H9 (cell line): ENCODE measurements around the gene TBC1D5. TPM values are rescaled to one million over a fixed set of nuclear protein-coding genes. Genes with fewer than 3 reads are reported as not detected.
"Not testable (repeated sequence)": the region's sequence is repeated elsewhere in the genome, so short reads cannot be mapped to it uniquely, and the experiment has no call there.

Experiments
- DNase-seq: peaks from one replicate; pipeline ENCODE4 v3.0.0-alpha.2; 2017
- H2AFZ ChIP-seq: one replicate; pipeline ENCODE4 v1.6.1; 2013; ENCODE audit warnings: mild to moderate bottlenecking, low read length, control low read depth, moderate library complexity
- H2AK5ac ChIP-seq: 2 replicates; pipeline ENCODE4 v1.6.1; 2013; ENCODE audit warnings: low read length, control low read depth, mixed read lengths; ENCODE audit not compliant: insufficient read length
- H2BK120ac ChIP-seq: one replicate; pipeline ENCODE4 v1.6.1; 2013; ENCODE audit warnings: low read depth, mild to moderate bottlenecking, low read length, control low read depth, inconsistent platforms; ENCODE audit not compliant: poor library complexity, severe bottlenecking
- H2BK12ac ChIP-seq: 2 replicates; pipeline ENCODE4 v1.6.1; 2013; ENCODE audit warnings: low read length, control low read depth, mixed read lengths, low read depth; ENCODE audit not compliant: insufficient read length
- H2BK15ac ChIP-seq: 2 replicates; pipeline ENCODE4 v1.6.1; 2013; ENCODE audit warnings: low read depth, low read length, control low read depth
- H2BK20ac ChIP-seq: one replicate; pipeline ENCODE4 v1.6.1; 2013; ENCODE audit warnings: low read depth, mild to moderate bottlenecking, low read length, control low read depth, inconsistent platforms; ENCODE audit not compliant: poor library complexity, severe bottlenecking
- H2BK5ac ChIP-seq: 2 replicates; pipeline ENCODE4 v1.6.1; 2013; ENCODE audit warnings: low read length, control low read depth, mixed read lengths; ENCODE audit not compliant: insufficient read length
- H3K14ac ChIP-seq: 2 replicates; pipeline ENCODE4 v1.6.1; 2013; ENCODE audit warnings: low read length, control low read depth; ENCODE audit not compliant: insufficient read depth
- H3K18ac ChIP-seq: 2 replicates; pipeline ENCODE4 v1.6.1; 2013; ENCODE audit warnings: low read depth, mild to moderate bottlenecking, mixed read lengths, low read length, control low read depth; ENCODE audit not compliant: insufficient read length
- H3K23ac ChIP-seq: 2 replicates; pipeline ENCODE4 v1.6.1; 2013; ENCODE audit warnings: low read length, control low read depth, mixed read lengths, low read depth; ENCODE audit not compliant: insufficient read length
- H3K23me2 ChIP-seq: 2 replicates; pipeline ENCODE4 v1.6.1; 2013; ENCODE audit warnings: low read depth, mild to moderate bottlenecking, mixed read lengths, low read length, control low read depth; ENCODE audit not compliant: insufficient read length, poor library complexity, severe bottlenecking
- H3K27ac ChIP-seq: 2 replicates; pipeline ENCODE4 v1.5.1; 2013; ENCODE audit warnings: low read length, control low read depth, mixed read lengths, low read depth; ENCODE audit not compliant: insufficient read length
- H3K27me3 ChIP-seq: 2 replicates; pipeline ENCODE4 v1.6.1; 2013; ENCODE audit warnings: low read length, control low read depth, inconsistent platforms; ENCODE audit not compliant: insufficient read depth
- H3K4ac ChIP-seq: 2 replicates; pipeline ENCODE4 v1.6.1; 2013; ENCODE audit warnings: low read depth, mild to moderate bottlenecking, control low read depth, inconsistent platforms, low read length, moderate library complexity
- H3K4me1 ChIP-seq: 2 replicates; pipeline ENCODE4 v1.6.1; 2013; ENCODE audit warnings: low read length, control low read depth, inconsistent platforms; ENCODE audit not compliant: insufficient read depth
- H3K4me2 ChIP-seq: 2 replicates; pipeline ENCODE4 v1.6.1; 2013; ENCODE audit warnings: low read length, control low read depth, mixed read lengths; ENCODE audit not compliant: insufficient read length, insufficient read depth
- H3K56ac ChIP-seq: 2 replicates; pipeline ENCODE4 v1.6.1; 2013; ENCODE audit warnings: low read depth, mild to moderate bottlenecking, mixed read lengths, low read length, control low read depth; ENCODE audit not compliant: insufficient read length
- H3K79me1 ChIP-seq: 2 replicates; pipeline ENCODE4 v1.6.1; 2013; ENCODE audit warnings: low read depth, mild to moderate bottlenecking, moderate library complexity, low read length, control low read depth, inconsistent platforms; ENCODE audit not compliant: insufficient read depth, poor library complexity, severe bottlenecking
- H3K79me2 ChIP-seq: 2 replicates; pipeline ENCODE4 v1.6.1; 2013; ENCODE audit warnings: low read length, control low read depth, inconsistent platforms; ENCODE audit not compliant: insufficient read depth
- H3K9ac ChIP-seq: 2 replicates; pipeline ENCODE4 v1.6.1; 2013; ENCODE audit warnings: low read length, control low read depth, mixed read lengths; ENCODE audit not compliant: insufficient read length; ENCODE audit errors: extremely low read depth
- H3K9me3 ChIP-seq: one replicate; pipeline ENCODE4 v1.6.1; 2013; ENCODE audit warnings: low read depth, low read length, inconsistent platforms; ENCODE audit not compliant: control insufficient read depth
- H3T11ph ChIP-seq: one replicate; pipeline ENCODE4 v1.6.1; 2013; ENCODE audit warnings: mild to moderate bottlenecking, low read length, control low read depth, inconsistent platforms
- H4K20me1 ChIP-seq: one replicate; pipeline ENCODE4 v1.6.1; 2013; ENCODE audit not compliant: control insufficient read depth, insufficient read length, insufficient read depth
- H4K5ac ChIP-seq: 2 replicates; pipeline ENCODE4 v1.6.1; 2013; ENCODE audit warnings: low read depth, mild to moderate bottlenecking, mixed read lengths, low read length, control low read depth; ENCODE audit not compliant: insufficient read length
- H4K8ac ChIP-seq: replicated peaks from 2 replicates; pipeline ENCODE4 v1.6.1; 2013; ENCODE audit warnings: low read length, control low read depth, mixed read lengths, low read depth; ENCODE audit not compliant: insufficient read length
- H4K91ac ChIP-seq: 2 replicates; pipeline ENCODE4 v1.6.1; 2013; ENCODE audit warnings: low read depth, mild to moderate bottlenecking, moderate library complexity, mixed read lengths, low read length, control low read depth; ENCODE audit not compliant: insufficient read length
- H3K27ac Mint-ChIP-seq, 3 experiments: 2 replicates in 2 of 3; 3 replicates in 1 of 3; pipeline ENCODE4 v1.8.0; 2020 to 2021; ENCODE audit warnings: mixed read lengths in 3 of 3, mild to moderate bottlenecking in 1 of 3, moderate library complexity in 1 of 3
- H3K27me3 Mint-ChIP-seq: 2 replicates; pipeline ENCODE4 v1.8.0; 2021; ENCODE audit warnings: low read depth, mild to moderate bottlenecking, moderate library complexity, mixed read lengths
- H3K36me3 Mint-ChIP-seq, 3 experiments: 2 replicates in 2 of 3; 3 replicates in 1 of 3; pipeline ENCODE4 v1.8.0; 2020 to 2021; ENCODE audit warnings: low read depth in 3 of 3, mixed read lengths in 3 of 3; ENCODE audit not compliant: insufficient read depth in 1 of 3
- H3K4me1 Mint-ChIP-seq, 2 experiments: 2 replicates each; pipeline ENCODE4 v1.8.0; 2020; ENCODE audit warnings: mixed read lengths in 2 of 2
- H3K4me3 Mint-ChIP-seq, 2 experiments: 2 replicates in 1 of 2; 3 replicates in 1 of 2; pipeline ENCODE4 v1.8.0; 2020 to 2021; ENCODE audit warnings: mild to moderate bottlenecking in 2 of 2, mixed read lengths in 2 of 2, moderate library complexity in 1 of 2
- H3K9me3 Mint-ChIP-seq, 2 experiments: 2 replicates in 1 of 2; 3 replicates in 1 of 2; pipeline ENCODE4 v1.8.0; 2020; ENCODE audit warnings: mild to moderate bottlenecking in 2 of 2, mixed read lengths in 2 of 2, moderate library complexity in 1 of 2
- WGBS: extraction: QIAGEN DNeasy Blood & Tissue Kit; methylation state at CpG from one replicate; pipeline ENCODE4 v1.1.7; 2013; ENCODE audit warnings: missing lambda C conversion rate, low lambda C conversion rate, mixed read lengths; ENCODE audit not compliant: insufficient read length; ENCODE audit errors: extremely low coverage; 5-methylcytosine and 5-hydroxymethylcytosine counted together
- total RNA-seq: library from RNA; stranded (reverse); gene quantifications from 2 replicates; pipeline ENCODE4 v1.2.1, GENCODE V29; 2021
- TF ChIP-seq, protein P1 (sequence below): fragments of 200-600 bp; sonication (generic); conservative IDR thresholded peaks from 3 replicates; pipeline ENCODE4 v1.8.0; 2021; ENCODE audit warnings: antibody characterized with exemption, mild to moderate bottlenecking

Gene TBC1D5
- total RNA-seq, 1 experiment from 2014 or later: 25.0 TPM

DNA sequence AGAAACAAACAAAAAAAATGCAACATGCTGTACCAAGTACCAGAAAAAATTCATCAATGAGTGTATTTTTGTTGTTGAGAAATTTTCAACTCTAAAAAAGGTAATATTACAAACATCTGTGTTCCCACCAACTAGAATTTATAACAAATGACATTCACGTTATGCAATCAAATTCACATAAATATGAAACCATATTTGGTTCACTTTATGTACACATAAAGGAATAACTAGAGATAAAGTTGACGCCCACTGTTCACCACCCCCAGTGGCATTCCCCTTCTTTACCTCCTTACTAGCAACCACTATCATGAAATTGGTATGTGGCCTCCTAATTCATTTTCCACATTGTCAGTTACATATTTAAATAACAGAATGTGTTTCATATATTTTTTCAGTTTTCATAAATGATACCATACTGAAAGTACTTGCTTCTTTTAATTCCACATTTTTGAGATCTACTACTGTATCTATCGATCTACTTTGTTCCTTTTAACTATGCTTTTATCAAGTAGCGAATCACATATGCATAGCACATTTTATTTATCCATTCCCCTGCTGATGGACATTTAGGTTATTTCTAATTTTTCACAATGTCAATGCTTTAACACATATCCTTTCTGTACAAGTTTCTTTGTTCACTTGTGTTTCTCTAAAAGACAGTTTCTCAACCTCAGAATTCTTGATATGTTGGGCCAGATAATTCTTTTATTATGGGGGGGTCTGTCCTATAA lies 34.5 kb downstream of the TBC1D5 start:
- Histone ChIP-seq H2BK5ac (no peak overlapping the region), H3T11ph (no peak overlapping the region), H3K27ac (no peak overlapping the region), H3K79me2 (no peaks in the 10 kb centered on the region), H3K18ac (no peak overlapping the region), H2AK5ac (no peak overlapping the region), H2BK120ac (no peak overlapping the region), H4K91ac (no peak overlapping the region), H3K4me2 (no peak overlapping the region), H3K56ac (no peak overlapping the region), H3K23me2 (no peaks in the 10 kb centered on the region), H2BK15ac (no peak overlapping the region), H3K4ac (no peak overlapping the region), H4K8ac (no peak overlapping the region), H3K27me3 (no peaks in the 10 kb centered on the region), H4K5ac (no peak overlapping the region), H3K4me1 (no peaks in the 10 kb centered on the region), H3K9ac (no peak overlapping the region), H2BK12ac (no peak overlapping the region), H4K20me1 (no peaks in the 10 kb centered on the region), H3K79me1 (no peaks in the 10 kb centered on the region), H3K23ac (no peak overlapping the region), H2BK20ac (no peak overlapping the region), H3K14ac (no peak overlapping the region), H3K9me3 (no peaks in the 10 kb centered on the region), H2AFZ (no peak overlapping the region)
- WGBS: no CpG with 5 or more reads among the region's 4 CpGs
- DNase-seq: no peak
- H3K36me3 Mint-ChIP-seq: peaks cover 8 to 10% (median 9%) of the 10 kb centered on the region in 3 experiments
- no peak overlapping the region for H3K27ac Mint-ChIP-seq
- no peak overlapping the region for H3K4me3 Mint-ChIP-seq
- H3K4me1 Mint-ChIP-seq: no peaks in the 10 kb centered on the region
- H3K9me3 Mint-ChIP-seq: peaks cover 9% of the 10 kb centered on the region in 2 experiments
- H3K27me3 Mint-ChIP-seq: no peaks in the 10 kb centered on the region
- TF ChIP-seq, protein P1, sequence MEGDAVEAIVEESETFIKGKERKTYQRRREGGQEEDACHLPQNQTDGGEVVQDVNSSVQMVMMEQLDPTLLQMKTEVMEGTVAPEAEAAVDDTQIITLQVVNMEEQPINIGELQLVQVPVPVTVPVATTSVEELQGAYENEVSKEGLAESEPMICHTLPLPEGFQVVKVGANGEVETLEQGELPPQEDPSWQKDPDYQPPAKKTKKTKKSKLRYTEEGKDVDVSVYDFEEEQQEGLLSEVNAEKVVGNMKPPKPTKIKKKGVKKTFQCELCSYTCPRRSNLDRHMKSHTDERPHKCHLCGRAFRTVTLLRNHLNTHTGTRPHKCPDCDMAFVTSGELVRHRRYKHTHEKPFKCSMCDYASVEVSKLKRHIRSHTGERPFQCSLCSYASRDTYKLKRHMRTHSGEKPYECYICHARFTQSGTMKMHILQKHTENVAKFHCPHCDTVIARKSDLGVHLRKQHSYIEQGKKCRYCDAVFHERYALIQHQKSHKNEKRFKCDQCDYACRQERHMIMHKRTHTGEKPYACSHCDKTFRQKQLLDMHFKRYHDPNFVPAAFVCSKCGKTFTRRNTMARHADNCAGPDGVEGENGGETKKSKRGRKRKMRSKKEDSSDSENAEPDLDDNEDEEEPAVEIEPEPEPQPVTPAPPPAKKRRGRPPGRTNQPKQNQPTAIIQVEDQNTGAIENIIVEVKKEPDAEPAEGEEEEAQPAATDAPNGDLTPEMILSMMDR: no peak

DNA sequence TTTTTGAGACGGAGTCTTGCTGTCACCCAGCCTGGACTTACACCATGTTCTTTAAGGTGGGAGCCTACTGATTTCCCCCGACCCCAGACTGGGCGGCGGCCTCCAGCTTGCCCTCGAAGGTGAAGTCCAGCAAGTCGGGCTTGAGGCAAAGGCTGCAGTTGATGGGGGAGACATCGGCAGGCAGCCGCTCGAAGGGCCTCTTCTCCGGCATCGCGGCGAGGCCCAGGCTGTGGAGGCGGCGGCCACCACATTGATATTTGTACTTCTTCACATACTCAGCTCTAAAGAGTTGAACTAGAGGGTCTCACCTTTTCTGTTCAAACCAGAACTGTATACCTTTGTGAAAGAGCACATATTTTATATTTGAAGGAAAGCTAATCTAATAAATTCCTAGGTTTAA lies 36.4 kb downstream of the TBC1D5 start:
- H2BK120ac ChIP-seq, H3K14ac ChIP-seq, H3K9me3 ChIP-seq, H3K23ac ChIP-seq, H3K79me1 ChIP-seq, H2BK5ac ChIP-seq, H3K9ac ChIP-seq, H3K4me1 ChIP-seq, H3K27me3 Mint-ChIP-seq, H3K4me2 ChIP-seq, H2AK5ac ChIP-seq, H4K20me1 ChIP-seq, H4K5ac ChIP-seq, H3K9me3 Mint-ChIP-seq, H3K23me2 ChIP-seq, H3K4me1 Mint-ChIP-seq, DNase-seq, H3K4ac ChIP-seq, H2BK20ac ChIP-seq, H2BK12ac ChIP-seq, H3K27me3 ChIP-seq, H4K8ac ChIP-seq, H3K27ac ChIP-seq, H3K27ac Mint-ChIP-seq, H3K18ac ChIP-seq, H3K4me3 Mint-ChIP-seq, H3T11ph ChIP-seq, H3K56ac ChIP-seq, H4K91ac ChIP-seq, H2AFZ ChIP-seq, H2BK15ac ChIP-seq, H3K79me2 ChIP-seq: not testable (repeated sequence)
- H3K36me3 Mint-ChIP-seq: peaks cover 8 to 13% (median 9%) of the 10 kb centered on the region in 3 experiments
- WGBS: no CpG with 5 or more reads among the region's 15 CpGs
